Kidney epithelial cell (primary cell): ENCODE results near the gene DUSP18. TPM values are rescaled to one million over a fixed set of nuclear protein-coding genes. Genes with fewer than 3 reads are reported as not detected.
A peak's percentile ranks its signal among the peaks of the same experiment; 100 is the strongest.
"Not testable (repeated sequence)": the region's sequence is repeated elsewhere in the genome, so short reads cannot be mapped to it uniquely, and the experiment has no call there.

ENCODE experiments used
- DNase-seq: peaks from one replicate; pipeline ENCODE4 v3.0.0-alpha.2; 2010; ENCODE audit warnings: low read depth
- H3K27me3 ChIP-seq: 2 replicates; pipeline ENCODE4 v1.6.0; 2011; ENCODE audit warnings: low read length; ENCODE audit not compliant: control insufficient read depth, insufficient read depth
- H3K36me3 ChIP-seq: 2 replicates; pipeline ENCODE4 v1.5.1; 2011; ENCODE audit warnings: low read length; ENCODE audit not compliant: control insufficient read depth, insufficient read depth
- H3K4me3 ChIP-seq: 2 replicates; pipeline ENCODE4 v1.5.1; 2011; ENCODE audit warnings: low read depth, mild to moderate bottlenecking, control low read depth, low read length
- CTCF ChIP-seq: IDR thresholded peaks from 2 replicates; pipeline ENCODE4 v1.5.1; 2011; ENCODE audit warnings: mild to moderate bottlenecking, moderate library complexity, low read length, control low read depth, inconsistent platforms; ENCODE audit not compliant: insufficient read depth, poor library complexity, severe bottlenecking
- total RNA-seq: library from RNA; depleted of rRNA; stranded (reverse); fragments of >200 nt; gene quantifications from 2 replicates; pipeline ENCODE4 v1.2.3, GENCODE V29; 2015

The DUSP18 gene
- total RNA-seq, 1 donor from 2014 or later, result 16.2 TPM

GRCh38 chr22:30635273-30636225 lies 32.1 kb downstream of the DUSP18 start, which contains the start of gene SLC35E4:
Gene SLC35E4, plus strand, starts transcription at chr22:30635781. Its CDS starts 670 bp downstream, at chr22:30636451.
- Histone ChIP-seq H3K27me3 (no peaks in the 10 kb centered on the region), H3K36me3 (no peaks in the 10 kb centered on the region), H3K4me3 (peak within 1 kb of the TSS; percentile 52)
- DNase-seq, result peak; percentile 12
- TF ChIP-seq CTCF, result peak; percentile 41

DNA sequence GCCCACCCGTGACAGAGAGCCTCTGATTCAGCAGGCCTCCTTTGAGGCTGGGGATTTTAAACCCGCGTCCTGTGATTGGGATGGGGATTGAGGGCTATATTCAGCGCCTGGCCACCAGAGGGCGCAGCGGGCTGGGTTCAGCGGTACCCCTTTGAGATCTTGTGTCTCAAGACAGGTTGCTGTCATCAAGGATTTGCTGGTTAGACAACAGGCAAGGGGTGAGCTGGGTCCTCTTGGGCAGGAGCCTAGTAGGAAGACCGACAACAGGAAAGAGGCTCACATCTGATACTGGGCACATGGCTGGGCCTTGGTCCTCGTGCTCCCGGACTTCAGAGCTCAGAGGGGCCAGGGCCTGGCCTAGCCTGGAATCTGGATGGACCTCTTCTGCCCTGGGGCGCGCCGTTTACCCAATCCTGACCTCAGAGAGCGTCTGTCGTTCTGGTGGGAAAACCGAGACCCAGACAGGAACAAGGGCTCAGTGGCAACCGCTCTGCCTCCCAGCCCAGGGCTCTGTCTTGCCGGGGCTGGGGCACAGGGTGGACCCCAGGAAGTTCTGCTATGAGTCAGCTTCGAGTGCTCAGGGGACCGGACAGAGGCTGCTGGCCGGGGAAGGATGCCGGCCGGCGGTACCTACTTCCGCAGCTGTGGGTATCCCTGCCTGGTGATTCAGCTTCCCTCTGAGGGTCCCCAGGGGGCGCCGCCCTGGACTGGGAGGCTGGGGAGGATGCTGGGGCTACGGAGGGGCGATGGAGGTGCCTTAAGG lies 33.0 kb downstream of the DUSP18 start:
- no peaks in the 10 kb centered on the region for H3K36me3 ChIP-seq
- no peaks in the 10 kb centered on the region for H3K27me3 ChIP-seq
- TF ChIP-seq CTCF, result peak; percentile 90
- peak; percentile 72 for DNase-seq
- H3K4me3 ChIP-seq, result peak overlapping the region; percentile 16

GRCh38 chr22:30631469-30631868 lies 36.2 kb downstream of the DUSP18 start:
- not testable (repeated sequence) for H3K36me3 ChIP-seq, H3K4me3 ChIP-seq, DNase-seq, H3K27me3 ChIP-seq

GRCh38 chr22:30628491-30628890 lies 39.2 kb downstream of the DUSP18 start:
- H3K27me3 ChIP-seq, result no peaks in the 10 kb centered on the region
- no peak overlapping the region for H3K4me3 ChIP-seq
- no peak for TF ChIP-seq CTCF
- no peak for DNase-seq
- H3K36me3 ChIP-seq, result no peaks in the 10 kb centered on the region

- no peaks in the 10 kb centered on the region for H3K36me3 ChIP-seq
- DNase-seq, result no peak
- H3K4me3 ChIP-seq, result no peak overlapping the region
- TF ChIP-seq CTCF, result no peak
- no peaks in the 10 kb centered on the region for H3K27me3 ChIP-seq
Observed at GRCh38 chr22:30627471-30627870, 40.2 kb downstream of the DUSP18 start.

- TF ChIP-seq CTCF, result no peak
- Histone ChIP-seq H3K27me3 (no peaks in the 10 kb centered on the region), H3K36me3 (no peaks in the 10 kb centered on the region), H3K4me3 (no peak overlapping the region)
- no peak for DNase-seq
Observed at GRCh38 chr22:30626413-30626812, 41.3 kb downstream of the DUSP18 start.

GRCh38 chr22:30619909-30620308 lies 47.8 kb downstream of the DUSP18 start:
- H3K36me3 ChIP-seq, DNase-seq, H3K4me3 ChIP-seq, H3K27me3 ChIP-seq: not testable (repeated sequence)
